Stimulated activated naive CD8-positive, alpha-beta T cell treated with anti-CD3 and anti-CD28 coated beads, Interleukin-15, Interleukin-2, amounts not matched to agents 100 U/mL and 50 U/mL, for 24 hours (primary cell): ENCODE measurements around the gene HLF.

Experiments
- ATAC-seq: fragments of 150-1000 bp; cut with Tn5 transposase; one replicate; pipeline ENCODE4 v1.10.0; 2021
- DNase-seq: peaks from one replicate; pipeline ENCODE4 v3.0.0; 2021

The HLF gene

GRCh38 chr17:55275894-55276804 lies 11.4 kb downstream of the HLF start:
- DNase-seq (no peak), ATAC-seq (no peak)

- no peak for DNase-seq
- no peak for ATAC-seq
Measured at GRCh38 chr17:55278173-55278961, 13.6 kb downstream of the HLF start.

- DNase-seq (no peak), ATAC-seq (no peak)
Measured at GRCh38 chr17:55279203-55279602, 14.4 kb downstream of the HLF start.

- DNase-seq (no peak), ATAC-seq (no peak)
Measured at GRCh38 chr17:55279788-55280187, 15.0 kb downstream of the HLF start.

- DNase-seq (no peak), ATAC-seq (no peak)
Measured at GRCh38 chr17:55280212-55280611, 15.5 kb downstream of the HLF start.

GRCh38 chr17:55281649-55282378 lies 17.1 kb downstream of the HLF start:
- no peak for DNase-seq
- no peak for ATAC-seq

- no peak for ATAC-seq
- no peak for DNase-seq
Measured at GRCh38 chr17:55282379-55282702, 17.6 kb downstream of the HLF start.

- no peak for ATAC-seq
Measured at GRCh38 chr17:55282741-55283140, 18.0 kb downstream of the HLF start.

GRCh38 chr17:55283256-55283965 lies 18.7 kb downstream of the HLF start:
- DNase-seq (no peak), ATAC-seq (no peak)

More at GRCh38 chr17:55282741-55283140, 18.0 kb downstream of the HLF start:
- DNase-seq = no peak

GRCh38 chr17:55284001-55284884 lies 19.5 kb downstream of the HLF start:
- ATAC-seq (no peak), DNase-seq (no peak)

- DNase-seq (no peak), ATAC-seq (no peak)
Measured at GRCh38 chr17:55284944-55285339, 20.2 kb downstream of the HLF start.

- DNase-seq = no peak
- ATAC-seq = no peak
Measured at GRCh38 chr17:55285340-55286301, 20.9 kb downstream of the HLF start.

- ATAC-seq (no peak), DNase-seq (no peak)
Measured at GRCh38 chr17:55286681-55287589, 22.2 kb downstream of the HLF start.

GRCh38 chr17:55288356-55289105 lies 23.8 kb downstream of the HLF start:
- DNase-seq (no peak), ATAC-seq (no peak)

- no peak for DNase-seq
- no peak for ATAC-seq
Measured at GRCh38 chr17:55289106-55289446, 24.3 kb downstream of the HLF start.

GRCh38 chr17:55289978-55290377 lies 25.2 kb downstream of the HLF start:
- ATAC-seq (no peak), DNase-seq (no peak)

- ATAC-seq (no peak), DNase-seq (no peak)
Measured at GRCh38 chr17:55290492-55291113, 25.8 kb downstream of the HLF start.

- no peak for DNase-seq
- no peak for ATAC-seq
Measured at GRCh38 chr17:55291114-55291507, 26.4 kb downstream of the HLF start.
